Fibroblast of the aortic adventitia (primary cell): ENCODE results near the gene EIF5A. TPM values are rescaled to one million over a fixed set of nuclear protein-coding genes. Genes with fewer than 3 reads are reported as not detected.

ENCODE experiments used
- DNase-seq: peaks from one replicate; pipeline ENCODE4 v3.0.0-alpha.2; 2010; ENCODE audit warnings: low read depth
- H3K4me3 ChIP-seq: 2 replicates; pipeline ENCODE4 v1.5.1; 2011; ENCODE audit warnings: low read depth, mild to moderate bottlenecking, control low read depth, low read length, moderate library complexity
- total RNA-seq: library from RNA; depleted of rRNA; stranded (reverse); fragments of >200 nt; gene quantifications from 2 replicates; pipeline ENCODE4 v1.2.3, GENCODE V29; 2012; ENCODE audit warnings: low replicate concordance
- TF ChIP-seq, protein P1 (sequence below): IDR thresholded peaks from 2 replicates; pipeline ENCODE4 v1.5.1; 2011; ENCODE audit warnings: mild to moderate bottlenecking, low read length, control low read depth, inconsistent platforms; ENCODE audit not compliant: insufficient read depth

The EIF5A gene
- total RNA-seq, 1 donor = 1,006 TPM

DNA sequence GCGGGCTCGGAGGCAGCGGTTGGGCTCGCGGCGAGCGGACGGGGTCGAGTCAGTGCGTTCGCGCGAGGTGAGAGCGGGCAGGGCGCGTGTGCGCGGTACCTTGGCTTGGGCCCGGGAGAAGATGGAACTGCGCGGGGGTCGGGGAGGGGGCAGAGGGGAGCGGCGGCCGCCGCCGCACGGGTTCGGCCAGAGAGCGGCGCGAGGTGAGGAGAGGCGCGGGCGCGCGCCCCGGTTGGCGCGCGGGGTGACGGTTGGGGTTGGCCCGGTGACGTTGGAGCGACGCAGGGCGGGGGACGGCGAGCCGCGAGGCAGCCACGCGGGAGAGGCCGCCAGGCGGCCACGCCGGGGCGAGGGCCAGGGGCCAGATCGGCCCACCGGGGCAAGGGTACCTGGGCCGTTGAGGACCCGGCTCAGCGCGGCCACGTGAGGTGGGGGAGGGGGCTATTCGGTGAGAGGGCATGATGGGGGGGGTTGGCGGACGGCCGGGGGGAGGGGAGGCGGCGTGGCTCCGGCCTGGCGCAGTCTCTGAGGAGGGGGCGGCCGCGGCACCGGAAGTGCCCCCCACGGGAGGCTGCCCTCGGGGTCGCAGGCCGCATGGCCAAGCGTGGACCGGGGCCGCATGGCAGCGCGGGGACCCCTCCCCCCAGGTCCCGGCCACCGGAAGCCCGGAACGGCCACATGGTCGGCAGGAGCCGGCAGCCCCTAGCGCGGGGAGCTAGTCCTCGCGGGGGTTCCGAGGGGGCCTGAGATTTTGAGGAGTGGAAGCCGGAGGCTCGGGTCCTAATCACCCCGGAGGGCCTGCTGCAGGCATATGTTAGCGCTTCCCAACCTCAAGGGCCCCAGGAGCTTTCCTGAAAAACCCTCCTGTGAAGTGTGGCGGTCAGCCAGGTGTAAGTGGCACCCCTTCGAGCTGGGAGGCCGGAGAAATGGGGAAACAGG, 527 bp downstream of the EIF5A start:
- DNase-seq = peak; percentile 34
- peak overlapping the region; percentile 91 for H3K4me3 ChIP-seq
- TF ChIP-seq, protein P1, sequence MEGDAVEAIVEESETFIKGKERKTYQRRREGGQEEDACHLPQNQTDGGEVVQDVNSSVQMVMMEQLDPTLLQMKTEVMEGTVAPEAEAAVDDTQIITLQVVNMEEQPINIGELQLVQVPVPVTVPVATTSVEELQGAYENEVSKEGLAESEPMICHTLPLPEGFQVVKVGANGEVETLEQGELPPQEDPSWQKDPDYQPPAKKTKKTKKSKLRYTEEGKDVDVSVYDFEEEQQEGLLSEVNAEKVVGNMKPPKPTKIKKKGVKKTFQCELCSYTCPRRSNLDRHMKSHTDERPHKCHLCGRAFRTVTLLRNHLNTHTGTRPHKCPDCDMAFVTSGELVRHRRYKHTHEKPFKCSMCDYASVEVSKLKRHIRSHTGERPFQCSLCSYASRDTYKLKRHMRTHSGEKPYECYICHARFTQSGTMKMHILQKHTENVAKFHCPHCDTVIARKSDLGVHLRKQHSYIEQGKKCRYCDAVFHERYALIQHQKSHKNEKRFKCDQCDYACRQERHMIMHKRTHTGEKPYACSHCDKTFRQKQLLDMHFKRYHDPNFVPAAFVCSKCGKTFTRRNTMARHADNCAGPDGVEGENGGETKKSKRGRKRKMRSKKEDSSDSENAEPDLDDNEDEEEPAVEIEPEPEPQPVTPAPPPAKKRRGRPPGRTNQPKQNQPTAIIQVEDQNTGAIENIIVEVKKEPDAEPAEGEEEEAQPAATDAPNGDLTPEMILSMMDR = no peak

DNA sequence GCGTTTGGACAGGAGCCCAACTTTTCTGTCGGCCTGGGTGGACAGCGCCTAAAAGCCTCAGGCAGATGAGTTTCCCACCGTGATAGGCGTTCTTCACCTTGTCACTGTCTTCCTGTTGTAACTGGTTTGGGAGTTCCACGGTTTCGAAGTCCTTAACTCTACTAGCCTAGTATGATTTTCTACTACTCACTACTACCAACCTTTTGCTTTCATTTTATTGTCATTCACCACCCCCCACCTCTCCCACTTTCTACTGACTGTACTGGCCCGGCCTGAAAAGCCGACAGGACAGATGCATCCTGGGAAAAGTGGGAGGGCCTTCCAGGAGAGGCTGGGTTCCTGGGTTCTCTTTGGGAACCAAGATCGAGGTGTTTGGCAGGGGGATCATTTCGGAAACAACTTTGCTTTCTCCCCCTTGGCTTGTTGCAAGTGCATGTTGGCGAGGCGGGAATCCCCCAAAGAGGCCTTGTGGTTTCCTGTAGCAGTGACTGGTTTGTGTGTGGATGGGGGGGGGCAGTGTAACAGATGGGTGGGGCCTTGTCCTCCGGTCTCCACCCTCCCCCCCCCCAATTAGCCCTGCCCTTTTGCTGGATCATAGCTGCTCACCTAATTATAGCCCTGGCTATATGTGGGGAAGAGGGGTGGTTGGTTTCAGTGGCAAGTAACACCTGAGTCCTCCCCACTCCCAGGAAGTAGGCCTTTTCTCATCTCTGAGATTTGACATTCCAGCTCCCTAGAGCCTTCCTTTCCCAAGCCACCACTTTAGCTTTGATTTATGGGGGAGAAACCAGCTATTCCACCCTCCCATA, 1.4 kb downstream of the EIF5A start:
- peak; percentile 84 for DNase-seq
- peak overlapping the region; percentile 91 for H3K4me3 ChIP-seq
- TF ChIP-seq, protein P1 = no peak

DNA sequence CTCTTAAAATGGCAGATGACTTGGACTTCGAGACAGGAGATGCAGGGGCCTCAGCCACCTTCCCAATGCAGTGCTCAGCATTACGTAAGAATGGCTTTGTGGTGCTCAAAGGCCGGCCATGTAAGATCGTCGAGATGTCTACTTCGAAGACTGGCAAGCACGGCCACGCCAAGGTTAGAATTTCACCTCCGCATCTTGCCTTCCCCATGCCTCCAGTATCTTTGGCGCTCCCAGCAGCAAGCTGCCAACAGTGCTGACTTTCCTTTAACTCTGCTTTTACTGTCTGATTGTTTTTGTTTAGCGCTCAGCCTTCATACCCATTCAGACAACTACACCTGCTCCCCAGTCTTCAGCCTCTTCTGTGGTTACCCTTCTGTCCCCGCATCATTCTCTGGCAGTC, 2.2 kb downstream of the EIF5A start:
- DNase-seq = no peak
- TF ChIP-seq, protein P1 = no peak
- H3K4me3 ChIP-seq = peak overlapping the region; percentile 91

DNA sequence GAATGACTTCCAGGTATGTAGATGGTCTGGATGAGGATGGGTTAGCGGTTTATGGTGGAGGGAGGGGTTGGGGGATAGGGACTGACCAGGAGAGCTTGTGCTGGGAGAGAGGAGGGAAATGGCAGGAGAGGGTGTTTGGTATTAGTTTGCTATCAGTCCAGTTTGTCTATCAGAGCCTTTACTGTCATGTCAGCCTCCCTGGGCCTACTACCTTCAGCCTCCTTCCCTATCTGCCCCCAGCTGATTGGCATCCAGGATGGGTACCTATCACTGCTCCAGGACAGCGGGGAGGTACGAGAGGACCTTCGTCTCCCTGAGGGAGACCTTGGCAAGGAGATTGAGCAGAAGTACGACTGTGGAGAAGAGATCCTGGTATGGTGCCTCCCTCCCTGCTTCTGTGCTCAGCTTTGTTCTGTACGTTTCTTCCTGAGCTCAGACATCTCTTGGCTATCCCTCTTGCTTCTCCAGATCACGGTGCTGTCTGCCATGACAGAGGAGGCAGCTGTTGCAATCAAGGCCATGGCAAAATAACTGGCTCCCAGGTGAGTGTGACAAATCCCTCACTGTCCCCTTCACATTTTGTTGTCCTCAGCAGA, 3.8 kb downstream of the EIF5A start:
- no peak overlapping the region for H3K4me3 ChIP-seq
- TF ChIP-seq, protein P1 = no peak

DNA sequence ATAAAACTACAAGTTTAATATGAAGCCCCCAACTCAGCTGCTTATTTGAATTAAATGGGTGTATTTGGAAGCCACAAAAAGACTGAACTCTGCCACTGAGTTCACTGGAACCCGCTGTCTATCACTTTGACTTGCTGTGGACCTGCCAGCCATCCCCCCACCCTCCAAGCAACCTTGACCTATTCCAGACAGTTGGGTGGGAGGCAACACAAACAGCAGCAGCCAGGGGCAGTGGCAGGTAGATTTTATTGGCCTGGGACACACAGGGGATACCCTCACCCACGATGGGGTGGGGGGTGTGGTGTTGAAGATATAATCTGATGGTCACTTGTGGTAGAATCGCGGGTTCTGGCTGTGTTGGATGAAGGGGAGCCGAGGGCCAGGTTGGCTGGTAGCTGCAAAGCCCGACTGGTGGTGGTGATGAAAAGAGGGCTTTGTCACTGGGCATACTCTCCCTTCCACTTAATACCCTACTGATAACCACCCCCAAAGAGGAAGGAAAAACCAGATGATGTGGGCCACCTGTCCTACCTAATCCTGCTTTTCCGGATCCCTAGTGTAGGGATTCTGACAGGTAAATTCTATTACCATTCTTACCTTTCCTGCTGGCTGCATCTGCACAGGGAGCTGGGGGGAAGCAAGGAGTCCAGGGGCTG, 5.1 kb downstream of the EIF5A start:
- TF ChIP-seq, protein P1 = no peak
- DNase-seq = no peak
- H3K4me3 ChIP-seq = no peak overlapping the region

More for the DNA sequence above, 3.8 kb downstream of the EIF5A start:
- no peak for DNase-seq
